ENCODE results near the gene THSD4.
"Not testable (repeated sequence)": the region's sequence is repeated elsewhere in the genome, so short reads cannot be mapped to it uniquely, and the experiment has no call there.

Gene THSD4

DNA sequence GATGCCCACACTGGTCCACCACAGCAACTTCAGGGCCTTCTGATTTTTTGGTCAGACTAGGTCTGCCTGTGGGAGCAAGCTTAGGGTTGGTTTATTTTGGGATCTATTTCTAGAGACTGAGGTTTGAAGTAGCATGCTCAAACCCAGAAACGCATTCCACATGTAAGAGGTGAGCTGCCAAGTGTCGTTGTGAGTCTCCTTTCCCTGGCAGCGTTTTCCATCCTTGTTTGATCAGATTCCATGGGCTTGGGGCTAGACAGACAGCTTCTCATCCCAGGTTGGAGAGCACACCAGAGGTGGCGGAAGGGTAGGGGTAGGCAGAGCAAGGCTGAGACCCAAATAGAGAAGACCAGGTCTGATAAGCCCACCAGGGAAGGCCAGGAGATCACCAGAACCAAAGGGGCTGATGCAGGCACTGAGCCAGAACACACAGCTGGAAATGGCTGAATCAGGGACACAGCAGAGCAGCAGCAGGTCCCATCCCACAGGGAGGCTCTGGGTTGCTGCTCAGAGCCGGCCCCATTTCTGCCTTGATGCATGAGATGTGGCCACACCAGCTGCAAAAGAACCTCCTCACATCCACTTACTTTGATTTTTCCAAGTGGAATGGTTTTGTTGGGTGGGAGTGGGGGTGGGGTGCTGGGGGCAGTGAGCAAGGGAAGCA lies 186.8 kb downstream of the THSD4 start:
- no peak for DNase-seq

DNA sequence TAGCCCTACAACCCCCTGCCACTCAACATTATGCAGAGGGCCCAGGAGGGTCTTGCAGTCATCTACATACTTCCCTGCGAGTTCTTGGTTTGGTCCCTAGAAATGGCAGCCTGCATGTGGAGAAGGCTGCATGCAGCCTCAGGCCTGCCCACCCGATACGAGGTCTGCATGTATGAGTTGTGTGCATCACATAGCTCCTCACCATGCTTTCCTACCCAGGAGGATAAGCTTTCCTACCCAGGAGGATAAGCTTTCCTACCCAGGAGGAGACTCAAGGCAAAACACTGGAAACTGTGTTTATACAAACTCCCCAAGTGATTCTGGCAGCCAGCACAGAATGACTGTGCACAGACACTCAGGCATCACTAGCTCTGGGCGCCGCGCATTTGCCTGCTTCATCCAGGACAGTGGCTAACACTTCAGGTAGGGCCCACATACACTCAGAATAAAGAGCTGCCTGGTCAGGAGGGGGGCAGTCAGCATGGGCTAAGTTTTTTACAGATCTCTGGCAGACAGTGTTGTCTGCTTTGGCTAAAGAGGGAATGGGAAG lies 187.7 kb downstream of the THSD4 start:
- DNase-seq, result no peak

DNA sequence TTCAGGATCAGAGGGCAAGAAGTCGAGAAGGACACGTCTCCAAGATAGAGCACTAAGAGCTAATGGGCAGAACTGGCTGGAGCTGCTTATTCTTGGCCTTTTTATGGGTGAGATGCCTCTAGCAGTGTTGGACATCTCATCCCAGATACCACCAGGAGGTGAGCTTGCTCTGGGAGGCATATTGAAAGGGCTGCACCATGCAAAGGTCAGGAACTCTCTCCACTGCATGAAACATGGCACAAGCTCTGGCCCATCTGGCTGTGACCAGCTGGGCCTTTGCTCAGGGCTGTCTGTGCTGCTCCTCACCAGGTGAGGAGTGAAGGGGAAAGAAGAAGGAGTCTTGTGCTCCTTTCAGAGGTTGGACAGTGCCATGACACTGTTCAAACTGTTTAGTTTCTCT lies 188.7 kb downstream of the THSD4 start:
- DNase-seq, result no peak

DNA sequence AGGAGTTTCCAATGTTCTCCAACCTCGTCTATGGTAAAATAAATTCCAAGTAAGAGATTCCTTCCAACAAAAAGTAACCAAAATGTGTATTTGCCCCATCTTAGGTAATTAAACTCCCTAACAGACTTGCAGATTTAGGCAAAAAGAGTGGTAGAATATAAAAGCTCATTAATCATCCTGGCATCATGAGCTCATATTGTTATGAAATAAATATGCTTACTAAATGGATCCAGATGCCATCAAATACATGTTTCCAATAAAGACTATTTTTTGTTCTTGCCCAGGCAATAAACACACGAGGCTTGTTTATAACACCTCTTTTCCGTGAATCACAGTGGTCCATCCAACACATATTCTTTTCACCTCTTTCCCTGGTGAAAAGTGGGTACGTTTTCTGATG lies 189.4 kb downstream of the THSD4 start:
- no peak for DNase-seq

GRCh38 chr15:71306538-71306937 lies 191.3 kb downstream of the THSD4 start:
- no peak for DNase-seq

DNA sequence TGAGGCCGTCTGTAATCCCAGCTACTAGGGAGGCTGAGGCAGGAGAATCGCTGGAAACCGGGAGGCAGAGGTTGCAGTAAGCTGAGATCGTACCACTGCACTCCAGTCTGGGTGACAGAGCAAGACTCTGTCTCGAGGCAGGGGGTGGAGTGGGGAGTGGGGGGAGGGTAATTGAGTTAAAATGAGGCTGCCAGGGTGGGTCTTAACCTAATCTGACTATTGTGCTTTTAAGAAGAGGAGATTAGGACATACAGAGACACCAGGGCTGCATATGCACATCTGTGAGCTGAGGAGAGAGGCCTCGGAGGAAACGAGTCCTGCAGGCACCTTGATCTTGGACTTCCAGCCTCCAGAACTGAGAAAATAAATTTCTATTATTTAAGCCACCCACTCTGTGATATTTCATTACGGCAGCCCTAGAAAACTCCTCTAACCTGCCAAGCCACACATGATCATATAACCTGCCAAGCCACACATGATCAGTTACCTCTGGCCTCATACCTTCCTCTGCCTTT lies 197.0 kb downstream of the THSD4 start:
- no peak for DNase-seq

DNA sequence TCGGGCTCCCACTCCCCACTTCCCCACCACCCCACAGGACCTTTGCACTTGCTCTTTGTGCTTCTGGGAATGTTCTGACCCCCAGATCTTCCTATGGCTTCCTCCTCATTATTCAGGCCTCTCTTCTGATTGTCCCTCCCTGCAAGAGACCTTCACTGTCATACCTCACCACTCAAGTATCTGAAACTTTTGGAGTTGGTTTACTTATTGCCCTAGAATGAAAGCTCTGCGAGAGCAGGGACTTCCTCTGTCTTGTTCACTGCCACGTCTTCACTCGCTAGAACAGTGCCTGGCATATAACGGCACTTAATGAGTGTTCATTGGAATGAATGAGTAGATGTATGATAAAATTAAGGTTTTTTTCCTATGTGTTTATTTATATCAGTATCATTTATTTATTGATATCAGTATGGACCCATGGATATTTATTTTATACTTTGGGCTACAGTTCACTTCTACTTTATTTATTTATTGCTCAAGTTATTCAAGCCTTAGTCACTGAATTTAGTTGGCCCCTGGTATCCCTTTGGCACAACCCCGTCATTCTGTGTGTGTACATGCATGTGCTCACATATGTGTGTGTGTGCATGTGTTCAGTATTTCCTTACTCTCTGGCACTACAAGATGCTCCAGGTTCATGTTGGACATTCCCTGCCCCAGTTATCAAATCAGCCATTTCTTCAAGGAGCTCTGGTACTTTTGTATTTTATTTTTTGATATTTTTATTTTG lies 197.6 kb downstream of the THSD4 start:
- DNase-seq, result no peak

GRCh38 chr15:71313806-71314205 lies 198.5 kb downstream of the THSD4 start:
- DNase-seq, result no peak

- no peak for DNase-seq
Observed at GRCh38 chr15:71314956-71315537, 199.8 kb downstream of the THSD4 start.

- DNase-seq, result no peak
Observed at GRCh38 chr15:71316911-71317310, 201.6 kb downstream of the THSD4 start.

- DNase-seq, result not testable (repeated sequence)
Observed at GRCh38 chr15:71319424-71319823, 204.2 kb downstream of the THSD4 start.

DNA sequence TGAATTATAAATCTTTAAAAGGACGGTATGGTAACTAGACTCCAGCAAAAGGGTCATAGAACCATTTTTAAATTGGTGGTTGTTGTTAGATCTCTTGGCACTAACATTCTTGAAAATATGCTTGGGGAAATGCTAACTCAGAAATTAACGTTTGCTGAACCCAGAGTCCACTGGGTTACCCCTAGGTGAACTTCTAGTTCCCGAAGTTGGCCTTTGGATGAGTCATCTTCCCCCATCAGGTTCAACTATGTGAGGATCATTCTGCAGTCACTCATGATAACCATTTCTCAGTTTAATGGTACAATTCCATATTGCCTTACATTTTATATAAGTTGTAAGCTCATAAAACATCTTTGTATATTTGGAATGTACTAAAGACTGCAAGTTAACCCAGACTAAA lies 204.7 kb downstream of the THSD4 start:
- no peak for DNase-seq

- DNase-seq, result no peak
Observed at GRCh38 chr15:71323082-71323481, 207.8 kb downstream of the THSD4 start.

DNA sequence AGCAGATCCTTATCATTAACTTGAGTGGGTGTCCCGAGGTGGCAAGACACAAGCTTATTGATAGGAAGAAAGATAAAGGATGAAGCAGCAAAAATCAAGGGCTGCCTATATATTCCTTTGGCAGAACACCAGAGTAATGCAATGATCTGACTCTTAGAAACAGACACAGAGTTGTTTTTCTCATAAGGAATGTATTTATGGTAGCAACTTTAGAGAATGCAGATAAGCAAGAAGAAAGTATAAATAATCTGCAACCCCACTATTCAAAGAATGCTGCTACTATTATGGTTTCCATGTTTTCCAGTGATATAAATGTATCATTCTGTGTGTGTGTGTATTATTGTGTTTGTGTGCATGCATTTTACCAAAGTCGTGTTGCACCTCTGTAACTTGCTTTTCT lies 208.3 kb downstream of the THSD4 start:
- DNase-seq, result no peak

GRCh38 chr15:71325481-71325880 lies 210.2 kb downstream of the THSD4 start:
- DNase-seq, result no peak

- DNase-seq, result no peak
Observed at GRCh38 chr15:71328453-71328852, 213.2 kb downstream of the THSD4 start.

DNA sequence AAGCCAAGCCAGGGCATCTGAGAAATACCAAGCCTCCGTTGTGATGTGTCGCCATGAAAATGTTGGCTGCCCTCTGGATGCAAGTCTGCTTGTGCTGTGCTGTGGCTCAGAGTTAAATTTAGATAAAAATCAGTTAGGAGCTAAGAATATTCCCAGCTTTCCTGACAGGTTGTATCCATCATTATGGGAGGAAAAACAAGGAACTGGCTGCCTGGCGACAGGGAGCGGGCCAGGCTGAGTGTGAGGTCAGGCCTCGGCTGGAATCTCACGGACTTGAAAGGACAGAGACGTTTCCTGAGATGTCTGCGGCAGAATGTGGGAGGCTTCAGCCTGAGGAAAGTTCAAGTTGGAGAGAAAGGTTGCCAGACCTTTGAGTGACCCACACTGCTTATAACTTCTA lies 213.8 kb downstream of the THSD4 start:
- peak; percentile 80 for DNase-seq

DNA sequence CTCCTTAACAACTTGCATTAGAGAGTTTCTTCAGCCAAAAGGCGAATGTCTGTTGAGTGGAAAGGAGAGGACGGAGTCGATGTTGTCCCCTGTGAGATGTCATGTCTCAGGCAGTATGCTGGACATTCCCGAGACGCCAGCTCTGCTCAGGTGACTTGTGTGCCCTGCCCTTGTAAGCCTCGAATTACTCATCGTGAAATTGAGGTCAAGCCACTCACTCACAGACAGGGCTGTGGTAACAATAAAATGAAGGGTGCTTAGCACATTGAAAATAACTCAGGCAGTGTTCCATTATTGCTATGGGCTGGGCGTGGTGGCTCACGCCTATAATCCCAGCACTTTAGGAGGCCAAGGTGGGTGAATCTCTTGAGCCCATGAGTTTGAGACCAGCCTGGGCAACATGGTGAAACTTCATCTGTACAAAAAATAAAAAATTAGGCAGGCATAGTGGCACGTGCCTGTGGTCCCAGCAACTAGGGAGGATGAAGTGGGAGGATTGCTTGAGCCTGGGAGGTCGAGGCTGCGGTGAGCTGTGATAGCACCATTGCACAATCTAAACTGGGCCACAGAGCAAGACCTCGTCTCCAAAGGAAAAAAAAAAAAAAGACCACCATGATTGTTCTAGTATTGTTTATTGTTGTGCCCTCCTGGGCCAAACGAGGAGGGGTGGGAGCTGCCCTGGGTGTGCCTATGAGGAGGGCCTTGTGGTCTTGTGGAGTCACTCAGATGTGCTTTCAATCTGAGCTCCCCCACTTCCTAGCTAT lies 214.4 kb downstream of the THSD4 start:
- DNase-seq, result peak; percentile 91

DNA sequence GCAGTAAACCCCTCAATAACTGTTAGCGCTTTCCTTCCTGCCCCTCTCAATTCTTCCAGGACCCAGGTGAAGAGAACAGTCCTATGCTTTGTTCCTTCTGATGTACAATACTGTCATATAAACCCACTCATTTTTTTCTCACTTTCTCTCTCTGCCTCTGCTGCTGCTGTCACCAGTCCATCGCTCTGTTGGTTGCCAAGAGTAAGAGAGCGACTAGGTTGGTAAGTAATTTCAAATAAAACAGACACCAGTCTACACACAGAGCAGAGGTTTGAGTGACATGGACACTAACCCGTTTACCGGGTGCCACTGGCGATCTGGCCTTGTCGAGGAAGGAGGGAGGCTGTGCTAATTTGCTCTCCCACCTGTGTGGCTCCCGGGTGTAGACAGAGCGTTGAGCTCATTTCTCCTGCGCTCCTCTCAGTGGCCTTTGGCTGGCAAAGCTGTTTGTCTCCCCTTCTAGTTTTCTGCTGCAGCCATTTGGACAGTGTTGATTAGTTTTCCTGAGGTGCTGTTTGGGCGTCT lies 215.4 kb downstream of the THSD4 start:
- no peak for DNase-seq

DNA sequence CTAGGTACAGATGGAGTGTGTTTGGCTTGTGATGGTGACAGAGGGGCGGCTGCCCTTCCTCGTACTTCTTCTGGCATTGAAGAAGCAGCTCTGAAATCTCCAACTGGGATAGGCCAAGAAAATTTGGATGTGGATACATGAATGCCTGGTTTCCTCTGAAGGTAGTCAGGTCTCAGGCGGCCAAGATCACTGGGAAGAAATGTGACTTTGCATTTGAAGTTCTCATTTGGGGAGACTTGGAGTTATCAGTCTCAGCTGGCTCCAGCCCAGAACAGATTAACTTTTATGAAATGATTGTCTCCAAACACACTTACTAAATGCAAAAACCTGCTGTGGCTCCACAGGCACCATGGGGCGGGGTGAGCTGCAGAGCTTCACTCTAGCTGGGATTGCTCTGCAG lies 215.9 kb downstream of the THSD4 start:
- DNase-seq, result no peak

- DNase-seq, result no peak
Observed at GRCh38 chr15:71332431-71333004, 217.2 kb downstream of the THSD4 start.

- DNase-seq, result no peak
Observed at GRCh38 chr15:71333136-71333700, 217.9 kb downstream of the THSD4 start.

Measured in islet precursor cell (in vitro differentiated cells).